Embryonic facial prominence (tissue), 1 donor: ENCODE results near the gene STT3B.

Experiments
- DNase-seq: peaks from one replicate; pipeline ENCODE4 v3.0.0-alpha.2; 2016; ENCODE audit errors: extremely low spot score

The STT3B gene

DNA sequence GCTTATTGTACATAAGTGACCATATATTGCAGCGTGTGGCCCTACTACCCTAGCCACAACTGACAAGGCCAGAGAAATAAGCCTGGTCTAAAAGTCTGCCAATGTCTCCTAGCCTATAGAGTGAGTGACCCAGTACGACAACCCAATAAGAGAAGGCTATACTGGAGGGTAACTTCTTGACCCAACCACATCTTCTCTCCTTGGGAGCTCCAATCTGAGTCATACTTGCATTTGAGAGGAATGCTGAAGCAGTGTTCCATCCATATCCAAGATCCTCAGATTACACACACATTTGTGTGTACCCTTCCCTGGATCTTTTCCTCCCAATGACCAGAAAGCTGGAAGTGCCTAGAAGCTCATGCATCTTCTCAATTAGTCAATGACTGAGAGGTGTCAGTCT, 11.3 kb upstream of the STT3B start:
- no peak for DNase-seq

DNA sequence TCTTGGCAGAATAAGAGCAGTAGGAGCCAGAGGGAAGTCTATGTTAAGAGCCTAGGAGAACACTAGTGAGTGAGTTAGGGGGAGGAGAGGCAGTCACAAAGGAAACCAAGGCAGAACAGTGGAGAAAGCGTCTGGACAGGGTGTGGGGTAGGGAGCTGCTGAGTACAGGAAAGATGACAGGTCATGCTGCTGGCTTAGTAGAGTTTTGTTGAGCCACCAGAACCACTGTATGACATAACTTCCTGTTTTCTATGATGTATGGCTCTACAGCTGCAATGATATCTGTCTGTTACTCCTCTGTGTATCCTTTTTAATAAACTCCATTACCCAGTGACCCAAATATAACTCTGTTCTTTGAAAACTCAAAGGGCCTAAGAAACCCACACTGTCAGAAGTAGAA, 10.6 kb upstream of the STT3B start:
- no peak for DNase-seq

DNA sequence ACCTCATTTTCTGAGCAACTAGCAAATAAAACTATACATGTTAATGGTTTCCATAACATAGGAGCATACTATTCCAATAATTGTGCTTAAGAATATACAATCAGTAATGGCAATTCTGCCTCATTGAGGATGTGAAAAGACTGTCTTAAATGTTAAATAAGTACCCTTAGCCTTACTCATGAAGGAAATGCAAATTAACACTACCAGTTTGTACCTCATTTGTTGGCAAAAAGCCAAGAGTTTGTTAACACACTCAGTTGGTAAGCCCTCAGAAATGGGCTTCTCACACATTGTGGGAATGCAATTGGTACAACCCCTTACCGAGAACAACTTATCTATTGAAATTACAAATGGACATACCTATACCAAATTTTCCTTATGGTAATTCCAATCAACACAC, 9.2 kb upstream of the STT3B start:
- DNase-seq, result no peak

DNA sequence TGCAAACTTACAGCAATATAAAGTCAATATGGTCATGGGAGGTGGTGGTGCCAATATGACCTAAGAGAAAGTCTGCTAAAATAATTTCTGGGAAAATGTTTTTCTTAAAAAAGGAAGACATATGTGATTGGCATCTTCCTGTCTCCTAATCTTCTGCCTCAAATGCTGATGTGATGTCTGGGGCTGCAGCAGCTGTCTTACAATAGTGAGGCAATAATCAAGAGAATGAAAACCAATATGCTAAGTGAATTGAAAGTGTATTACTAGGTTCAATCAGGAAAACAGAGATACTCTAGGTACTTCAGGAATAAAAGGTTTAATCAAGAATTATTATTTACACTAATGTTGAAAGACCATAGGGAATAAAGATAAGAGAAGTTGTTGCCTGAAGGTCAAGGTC, 7.2 kb upstream of the STT3B start:
- DNase-seq, result no peak

- no peak for DNase-seq
These were observed 3.3 kb upstream of the STT3B start for GRCh38 chr3:31529421-31529820.

DNA sequence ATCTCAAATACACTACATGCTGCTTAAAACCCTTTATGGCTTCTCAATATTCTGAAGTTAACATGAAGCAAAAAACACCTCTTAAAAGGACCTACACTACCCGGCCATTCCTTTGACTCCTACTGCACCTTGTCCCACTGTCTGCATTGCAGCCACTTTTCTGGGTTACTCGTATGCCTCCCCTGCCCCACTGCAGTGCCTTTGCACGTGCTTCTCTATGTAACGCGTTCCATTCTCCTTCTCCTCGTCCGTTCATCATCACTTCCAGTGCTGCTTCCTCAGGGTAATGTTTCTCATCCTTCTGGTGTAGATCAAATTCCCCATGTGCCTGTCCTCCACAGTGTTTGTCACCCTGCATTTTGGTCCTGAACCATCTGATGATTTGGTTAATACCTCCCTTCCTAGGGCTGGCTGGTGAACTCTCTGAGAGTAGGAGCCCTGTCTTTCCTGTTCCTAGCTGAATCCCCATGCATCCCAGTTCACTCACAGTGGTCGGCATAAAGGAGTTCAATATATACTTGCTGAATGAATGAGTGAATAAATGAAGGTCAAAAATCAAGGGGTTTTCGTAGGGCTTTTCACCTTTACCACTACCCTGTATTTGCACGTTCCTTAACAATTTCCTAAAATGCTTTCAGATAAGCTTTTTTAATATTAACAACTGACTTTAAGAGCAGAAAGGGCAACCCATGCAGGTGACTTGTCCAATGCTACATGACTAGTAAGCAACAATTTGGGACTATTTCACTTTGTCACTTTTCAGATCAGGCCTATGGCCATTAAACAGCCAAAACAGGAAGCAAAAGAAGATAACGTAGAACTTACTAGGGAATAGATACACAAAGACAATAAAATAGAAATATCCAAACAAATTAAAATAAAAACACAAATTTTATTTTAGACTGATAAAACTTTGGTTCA, 2.4 kb upstream of the STT3B start:
- DNase-seq, result no peak

DNA sequence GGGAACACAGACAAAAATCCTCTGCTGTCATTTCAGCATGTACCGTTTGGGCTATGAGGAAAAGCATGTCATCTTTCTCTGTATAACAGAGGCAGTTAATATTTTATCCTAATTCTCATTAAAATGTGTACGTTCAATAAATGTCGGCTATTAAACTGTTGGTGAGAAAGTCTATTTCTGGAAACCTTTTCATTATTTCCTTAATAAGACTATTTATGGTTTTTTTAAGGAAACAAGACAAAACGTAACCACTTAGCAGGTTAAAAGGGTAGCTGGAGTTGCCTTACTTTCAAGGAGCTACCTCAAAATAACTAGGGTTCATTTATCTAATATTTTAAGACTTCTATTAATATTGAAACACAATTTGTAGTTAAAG, 1.8 kb upstream of the STT3B start:
- DNase-seq, result no peak

DNA sequence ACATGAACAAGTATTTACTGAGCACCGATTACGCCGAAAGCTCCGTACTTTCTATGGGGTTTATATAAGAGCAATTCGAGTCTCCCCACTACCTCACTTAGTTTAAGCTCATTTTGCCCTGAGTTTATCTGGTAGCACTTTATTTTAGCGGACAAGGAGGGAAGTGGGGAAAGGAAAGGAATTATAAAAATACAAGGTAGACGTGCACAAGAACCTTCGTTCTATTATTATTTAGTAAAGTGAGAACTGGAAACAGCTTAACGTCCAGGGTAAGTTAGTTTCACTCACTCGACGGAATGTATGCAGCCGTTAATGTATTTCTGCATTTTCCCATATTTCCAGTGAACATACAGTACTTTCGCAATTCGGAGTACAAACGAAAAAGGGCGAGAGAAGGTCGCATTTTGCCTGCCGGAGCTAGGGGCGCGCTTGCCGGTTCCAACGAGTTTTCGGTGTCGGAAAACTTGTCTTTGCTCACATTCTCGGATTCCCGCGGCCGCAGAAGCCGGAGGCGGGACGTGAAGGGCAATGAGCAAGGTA, 1.2 kb upstream of the STT3B start:
- DNase-seq, result peak; percentile 72

DNA sequence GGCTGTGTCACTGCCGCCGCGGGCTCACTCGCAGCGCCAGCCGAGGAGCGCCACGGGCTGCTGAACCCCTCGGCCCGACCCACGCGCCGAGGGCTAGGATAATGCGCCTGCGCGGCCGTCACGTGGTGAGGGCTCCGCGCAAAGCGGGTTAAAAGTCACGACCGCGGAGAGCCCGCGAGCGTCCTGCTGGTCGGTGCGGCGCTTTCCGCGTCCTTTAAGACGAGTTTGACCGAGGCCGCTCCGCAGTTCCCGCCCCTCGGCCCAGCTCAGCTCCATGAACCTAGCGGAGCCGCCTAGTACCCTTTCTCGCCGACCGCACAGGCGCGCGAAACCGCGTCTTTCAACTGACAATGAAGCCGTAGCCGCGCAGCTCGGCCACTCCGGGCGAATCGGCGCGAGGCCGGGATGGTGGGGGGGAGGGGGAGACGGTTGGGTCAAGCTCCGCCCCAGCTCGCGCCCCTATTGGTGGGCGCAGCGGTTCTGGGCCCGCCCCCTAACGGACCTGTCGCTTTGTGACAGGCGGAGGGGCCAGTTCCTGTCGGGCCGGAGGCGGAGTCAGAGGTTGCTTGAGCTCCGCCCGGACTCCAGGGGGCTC, 636 bp upstream of the STT3B start:
- peak; percentile 99 for DNase-seq

- peak; percentile 12 for DNase-seq
These were observed 692 bp downstream of the STT3B start for GRCh38 chr3:31533169-31534064.

- no peak for DNase-seq
These were observed 1.3 kb downstream of the STT3B start for GRCh38 chr3:31534065-31534425.

DNA sequence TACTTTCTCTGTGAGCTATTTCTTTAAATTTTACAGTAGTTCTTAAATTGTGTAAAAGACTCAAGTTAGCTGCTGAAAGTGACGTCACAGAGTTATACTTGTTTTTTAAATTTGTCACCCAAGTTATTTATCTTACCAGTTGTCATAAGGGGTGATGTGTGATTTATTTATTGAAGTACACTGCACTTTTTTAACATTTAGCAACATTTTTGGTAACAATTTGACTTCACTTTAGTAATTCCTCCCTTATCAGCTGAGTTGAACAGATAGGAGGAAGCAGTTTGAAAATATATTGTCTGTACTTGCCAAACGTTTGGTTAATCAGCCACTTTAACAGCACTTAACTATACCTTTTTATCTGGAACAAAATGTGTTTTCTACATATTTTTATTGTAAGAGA, 3.8 kb downstream of the STT3B start:
- DNase-seq, result no peak

DNA sequence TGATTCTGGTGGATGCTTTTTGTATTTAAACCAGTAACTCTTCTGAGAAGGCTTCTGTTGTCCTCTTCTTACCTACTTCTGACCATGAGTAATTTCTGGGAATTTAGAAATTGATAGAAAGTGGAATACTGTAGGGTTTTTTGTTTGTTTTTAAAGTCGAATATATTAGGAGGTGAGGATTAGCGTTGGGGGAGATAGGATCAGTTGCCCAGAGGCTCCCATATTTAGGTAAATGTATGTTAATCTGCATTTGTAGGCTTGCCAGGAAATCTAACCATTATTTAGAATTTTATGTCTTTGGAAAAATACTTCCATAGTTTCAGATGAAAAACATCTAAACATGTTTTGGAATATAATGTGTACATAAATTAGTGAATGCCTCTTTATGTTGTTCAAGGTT, 6.1 kb downstream of the STT3B start:
- no peak for DNase-seq

DNA sequence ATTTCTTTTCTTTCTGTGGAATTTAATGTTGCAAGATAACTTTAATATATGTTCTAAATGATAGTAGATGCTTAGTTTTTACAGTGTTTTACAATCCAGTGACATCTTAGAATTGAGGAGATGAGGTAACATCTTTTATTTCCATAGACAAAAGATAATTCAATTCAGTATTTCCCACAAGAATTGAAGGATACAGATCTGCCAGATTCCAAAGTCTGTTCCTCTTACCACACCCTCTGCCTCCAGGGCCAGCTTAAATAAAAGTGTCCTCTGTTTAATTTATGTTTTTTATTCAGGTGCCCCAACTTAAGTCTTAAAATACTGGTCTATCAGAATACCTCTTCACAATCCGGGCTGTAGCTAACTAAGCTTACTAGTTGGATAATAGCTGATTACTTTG, 6.5 kb downstream of the STT3B start:
- no peak for DNase-seq

DNA sequence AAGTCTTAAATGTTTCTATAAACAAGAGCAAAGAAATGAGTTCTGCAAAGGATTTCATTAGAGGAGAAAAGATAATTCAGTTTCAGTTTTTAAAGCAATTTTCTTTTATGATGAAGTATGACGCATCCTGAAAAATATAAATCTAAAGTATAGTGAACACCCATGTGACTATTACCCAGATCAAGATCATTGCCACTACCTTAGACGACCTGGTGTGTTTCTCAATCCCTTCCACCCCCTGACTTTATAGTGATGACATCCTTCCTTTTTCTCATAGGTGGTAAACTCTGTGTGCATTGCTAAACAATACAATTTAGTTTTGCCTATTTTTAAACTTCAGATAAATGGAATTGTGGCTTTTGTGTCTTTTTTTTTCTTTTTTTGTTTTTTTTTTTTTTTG, 8.4 kb downstream of the STT3B start:
- DNase-seq, result no peak

DNA sequence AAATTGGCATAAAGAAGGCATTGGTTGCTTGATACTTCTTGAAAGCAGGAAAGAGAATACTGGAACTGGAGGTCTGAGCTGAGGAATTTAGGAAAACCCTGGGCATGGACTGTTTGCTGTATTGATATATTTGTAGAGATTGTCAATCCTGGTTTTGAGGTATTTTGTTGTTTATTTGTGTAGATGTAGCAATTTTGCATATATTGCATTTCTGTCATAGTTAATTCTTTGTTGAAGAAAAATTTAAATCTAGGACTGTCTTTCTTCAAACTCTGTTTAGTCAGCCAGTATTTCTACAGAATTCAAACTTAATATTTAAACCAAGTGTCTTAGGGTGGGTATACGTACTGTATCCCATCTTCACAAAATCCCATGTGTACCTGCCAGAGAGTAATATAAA, 9.5 kb downstream of the STT3B start:
- DNase-seq, result no peak

GRCh38 chr3:31543375-31543774, 10.7 kb downstream of the STT3B start:
- DNase-seq, result no peak

- DNase-seq, result no peak
These were observed 11.9 kb downstream of the STT3B start for GRCh38 chr3:31544634-31545033.

- no peak for DNase-seq
These were observed 13.4 kb downstream of the STT3B start for GRCh38 chr3:31546162-31546561.

- no peak for DNase-seq
These were observed 14.0 kb downstream of the STT3B start for GRCh38 chr3:31546725-31547124.

DNA sequence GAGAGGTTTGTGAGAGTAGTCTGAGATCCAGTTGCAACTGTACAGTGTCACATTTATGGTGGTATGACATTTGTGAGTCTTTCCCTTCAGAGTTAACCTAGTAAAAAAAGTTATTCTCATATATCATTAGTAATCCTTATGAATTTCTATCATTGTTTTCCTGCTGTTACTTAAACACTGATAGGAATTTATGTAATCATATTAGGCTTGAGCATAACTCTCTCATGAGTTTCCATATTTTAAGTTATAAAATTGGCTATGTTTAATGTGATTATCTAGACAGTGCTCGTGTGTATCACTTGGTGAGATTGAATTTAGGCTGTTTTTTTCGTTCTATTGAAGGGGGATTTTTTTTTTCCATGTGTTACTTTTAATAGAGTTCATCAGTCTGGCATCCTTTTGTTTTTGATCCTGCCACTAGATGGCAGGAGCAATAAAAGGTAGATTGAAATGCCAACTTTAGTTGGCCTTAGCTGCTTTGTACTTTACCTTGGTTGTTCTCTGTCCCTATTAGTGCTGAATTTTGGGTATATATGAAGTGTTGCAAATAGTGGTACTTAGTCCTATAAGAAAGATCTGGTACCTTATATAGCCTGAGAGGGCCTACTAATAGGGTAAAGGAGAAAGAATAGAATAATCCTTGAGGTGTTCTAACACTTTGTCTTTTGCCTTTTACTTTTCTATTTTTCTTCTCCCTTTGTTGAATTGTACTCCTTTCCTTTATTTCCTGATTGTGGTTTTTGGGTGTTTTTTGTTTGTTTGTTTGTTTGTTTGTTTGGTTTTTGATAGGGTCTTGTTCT, 17.9 kb downstream of the STT3B start:
- no peak for DNase-seq
